HepG2 (cell line): ENCODE data around the gene CADPS.

Source experiments
- ASH2L ChIP-seq: fragments of 300-600, 200-600 bp; sonication (generic); IDR thresholded peaks from 2 replicates; pipeline ENCODE4 v1.7.0; 2017; ENCODE audit warnings: low read depth, mild to moderate bottlenecking, moderate library complexity, mixed read lengths, low read length; ENCODE audit not compliant: insufficient read length
- CTCF ChIP-seq: sonication (generic); formaldehyde crosslinking; IDR thresholded peaks from 2 replicates; pipeline ENCODE4 v1.5.0; 2020; ENCODE audit warnings: mild to moderate bottlenecking, missing genetic modification reagents, moderate library complexity
- IKZF5 ChIP-seq: IDR thresholded peaks from 2 replicates; pipeline ENCODE4 v1.6.1; 2018; ENCODE audit warnings: missing genetic modification reagents, mild to moderate bottlenecking, missing compliant biosample characterization
- MAX ChIP-seq: IDR thresholded peaks from 2 replicates; pipeline ENCODE4 v1.6.1; 2012; ENCODE audit warnings: inconsistent platforms
- NCOR1 ChIP-seq: fragments of 200-600 bp; sonication (generic); IDR thresholded peaks from 2 replicates; pipeline ENCODE4 v1.7.0; 2017; ENCODE audit warnings: antibody characterized with exemption, low read length, borderline replicate concordance
- ZMYM2 ChIP-seq: sonication (generic); formaldehyde crosslinking; IDR thresholded peaks from 2 replicates; pipeline ENCODE4 v1.8.0; 2022; ENCODE audit warnings: mild to moderate bottlenecking, missing genetic modification reagents

- no peak for TF ChIP-seq MAX
- no peak for TF ChIP-seq IKZF5 (CRISPR knock-in tag)
- TF ChIP-seq CTCF (CRISPR knock-in tag): no peak
- no peak for TF ChIP-seq NCOR1
- TF ChIP-seq ZMYM2 (CRISPR knock-in tag): no peak
- no peak for TF ChIP-seq ASH2L
Observed at GRCh38 chr3:62586356-62586755, 288.9 kb downstream of the CADPS start.
